GM12873 (cell line): ENCODE measurements around the gene OVCA2.

Experiments used
- TF ChIP-seq, protein P1 (sequence below): IDR thresholded peaks from 2 replicates; pipeline ENCODE4 v1.5.1; 2012; ENCODE audit warnings: low read depth, mild to moderate bottlenecking, moderate library complexity, low read length, control low read depth; ENCODE audit not compliant: insufficient read depth; ENCODE audit errors: missing control alignments

OVCA2 gene

GRCh38 chr17:2087597-2088211, 45.9 kb downstream of the OVCA2 start:
- TF ChIP-seq, protein P1, sequence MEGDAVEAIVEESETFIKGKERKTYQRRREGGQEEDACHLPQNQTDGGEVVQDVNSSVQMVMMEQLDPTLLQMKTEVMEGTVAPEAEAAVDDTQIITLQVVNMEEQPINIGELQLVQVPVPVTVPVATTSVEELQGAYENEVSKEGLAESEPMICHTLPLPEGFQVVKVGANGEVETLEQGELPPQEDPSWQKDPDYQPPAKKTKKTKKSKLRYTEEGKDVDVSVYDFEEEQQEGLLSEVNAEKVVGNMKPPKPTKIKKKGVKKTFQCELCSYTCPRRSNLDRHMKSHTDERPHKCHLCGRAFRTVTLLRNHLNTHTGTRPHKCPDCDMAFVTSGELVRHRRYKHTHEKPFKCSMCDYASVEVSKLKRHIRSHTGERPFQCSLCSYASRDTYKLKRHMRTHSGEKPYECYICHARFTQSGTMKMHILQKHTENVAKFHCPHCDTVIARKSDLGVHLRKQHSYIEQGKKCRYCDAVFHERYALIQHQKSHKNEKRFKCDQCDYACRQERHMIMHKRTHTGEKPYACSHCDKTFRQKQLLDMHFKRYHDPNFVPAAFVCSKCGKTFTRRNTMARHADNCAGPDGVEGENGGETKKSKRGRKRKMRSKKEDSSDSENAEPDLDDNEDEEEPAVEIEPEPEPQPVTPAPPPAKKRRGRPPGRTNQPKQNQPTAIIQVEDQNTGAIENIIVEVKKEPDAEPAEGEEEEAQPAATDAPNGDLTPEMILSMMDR = no peak

DNA sequence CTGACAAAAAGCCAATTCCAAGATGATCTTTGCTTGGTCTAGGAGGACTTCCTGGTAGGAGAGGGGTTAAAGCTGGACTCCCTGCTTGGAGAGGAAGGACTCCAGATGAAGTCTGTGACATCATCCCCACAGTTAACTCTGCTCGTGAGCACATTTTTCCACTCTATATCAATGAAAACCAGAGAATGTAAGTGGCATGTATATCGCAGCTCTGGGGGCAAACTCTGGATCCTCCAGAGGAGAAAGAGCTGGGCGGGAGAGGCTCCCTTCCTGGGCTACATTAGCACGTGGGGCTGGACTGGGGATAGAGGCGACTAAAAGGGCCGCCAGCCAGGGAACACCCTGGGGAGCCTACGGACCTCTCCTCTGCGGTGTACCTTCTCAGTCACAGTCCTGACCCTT, 47.2 kb downstream of the OVCA2 start:
- TF ChIP-seq, protein P1 = no peak

- TF ChIP-seq, protein P1 = no peak
Measured at GRCh38 chr17:2090210-2090641, 48.4 kb downstream of the OVCA2 start.

GRCh38 chr17:2090804-2091534, 49.1 kb downstream of the OVCA2 start:
- TF ChIP-seq, protein P1 = no peak

- TF ChIP-seq, protein P1 = peak; percentile 30
Measured at GRCh38 chr17:2092253-2092652, 50.4 kb downstream of the OVCA2 start.
